ENCODE results near the gene COA8. TPM values are rescaled to one million over a fixed set of nuclear protein-coding genes. Genes with fewer than 3 reads are reported as not detected.

The COA8 gene
- polyA plus RNA-seq, 1 of the 3 experiments (the other 2 are of a cell fraction): 25.2 TPM

DNA sequence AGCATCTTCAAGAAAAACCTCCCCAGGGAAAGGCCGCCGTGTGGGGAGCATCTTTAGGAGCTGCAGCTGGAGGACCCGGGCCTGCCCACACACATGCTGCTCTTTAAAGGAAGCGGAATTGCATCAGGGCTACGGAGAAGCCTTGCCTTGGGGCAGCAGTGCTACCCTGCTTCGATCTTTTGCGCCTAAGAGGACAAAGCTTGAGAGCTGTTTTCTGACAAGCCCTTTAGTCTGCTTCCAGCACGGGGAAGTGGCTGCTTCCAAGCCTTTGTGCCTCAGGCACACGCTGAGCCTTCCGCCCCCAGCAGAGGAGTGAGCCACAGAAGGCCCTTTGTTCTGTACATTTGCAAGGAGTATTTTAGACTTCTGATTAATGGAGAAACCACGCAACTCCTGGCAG lies 31.5 kb downstream of the COA8 start:
- TF ChIP-seq, protein P1, sequence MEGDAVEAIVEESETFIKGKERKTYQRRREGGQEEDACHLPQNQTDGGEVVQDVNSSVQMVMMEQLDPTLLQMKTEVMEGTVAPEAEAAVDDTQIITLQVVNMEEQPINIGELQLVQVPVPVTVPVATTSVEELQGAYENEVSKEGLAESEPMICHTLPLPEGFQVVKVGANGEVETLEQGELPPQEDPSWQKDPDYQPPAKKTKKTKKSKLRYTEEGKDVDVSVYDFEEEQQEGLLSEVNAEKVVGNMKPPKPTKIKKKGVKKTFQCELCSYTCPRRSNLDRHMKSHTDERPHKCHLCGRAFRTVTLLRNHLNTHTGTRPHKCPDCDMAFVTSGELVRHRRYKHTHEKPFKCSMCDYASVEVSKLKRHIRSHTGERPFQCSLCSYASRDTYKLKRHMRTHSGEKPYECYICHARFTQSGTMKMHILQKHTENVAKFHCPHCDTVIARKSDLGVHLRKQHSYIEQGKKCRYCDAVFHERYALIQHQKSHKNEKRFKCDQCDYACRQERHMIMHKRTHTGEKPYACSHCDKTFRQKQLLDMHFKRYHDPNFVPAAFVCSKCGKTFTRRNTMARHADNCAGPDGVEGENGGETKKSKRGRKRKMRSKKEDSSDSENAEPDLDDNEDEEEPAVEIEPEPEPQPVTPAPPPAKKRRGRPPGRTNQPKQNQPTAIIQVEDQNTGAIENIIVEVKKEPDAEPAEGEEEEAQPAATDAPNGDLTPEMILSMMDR (IDR thresholded peaks at IDR 0.05): no peak
- TF ChIP-seq, protein P2, sequence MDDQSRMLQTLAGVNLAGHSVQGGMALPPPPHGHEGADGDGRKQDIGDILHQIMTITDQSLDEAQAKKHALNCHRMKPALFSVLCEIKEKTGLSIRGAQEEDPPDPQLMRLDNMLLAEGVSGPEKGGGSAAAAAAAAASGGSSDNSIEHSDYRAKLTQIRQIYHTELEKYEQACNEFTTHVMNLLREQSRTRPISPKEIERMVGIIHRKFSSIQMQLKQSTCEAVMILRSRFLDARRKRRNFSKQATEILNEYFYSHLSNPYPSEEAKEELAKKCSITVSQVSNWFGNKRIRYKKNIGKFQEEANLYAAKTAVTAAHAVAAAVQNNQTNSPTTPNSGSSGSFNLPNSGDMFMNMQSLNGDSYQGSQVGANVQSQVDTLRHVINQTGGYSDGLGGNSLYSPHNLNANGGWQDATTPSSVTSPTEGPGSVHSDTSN (IDR thresholded peaks at IDR 0.05): peak; percentile 42; the same call in 1 of the 2 replicates
- peak; percentile 11; the same call in 1 of the 2 replicates for TF ChIP-seq TCF12 (IDR thresholded peaks at IDR 0.05)
- TF ChIP-seq MEF2A (IDR thresholded peaks at IDR 0.05; ENCODE audit: borderline replicate concordance, low read depth): peak; percentile 32; the same call in 1 of the 2 replicates
- Histone ChIP-seq H3F3A (replicated peaks; ENCODE audit: insufficient read depth) (peaks cover 13% of the 10 kb centered on the region), H2AFZ (ENCODE audit: low read depth) (no peak overlapping the region), H3K9me2 (no peaks in the 10 kb centered on the region), H3K9me3 (no peaks in the 10 kb centered on the region), H3K36me3 (replicated peaks in 1 of 2; ENCODE audit: control insufficient read depth in 1 of 2, insufficient read depth in 2 of 2, low read length in 1 of 2) (peaks cover 0 to 1% of the 10 kb centered on the region in 2 experiments), H3K27ac (ENCODE audit: low read depth in 2 of 2, low read length in 1 of 2) (peak overlapping the region in 1 of 2 experiments; percentile 33; a peak in 2 of 4 replicates), H3K27me3 (ENCODE audit: insufficient read depth) (no peaks in the 10 kb centered on the region), H3K4me2 (peak overlapping the region; percentile 27; the same call in 1 of the 2 replicates), H3K4me1 (ENCODE audit: control insufficient read depth in 1 of 2, insufficient read depth in 2 of 2, low read depth in 1 of 2, low read length in 1 of 2) (peaks cover 0 to 34% of the 10 kb centered on the region in 2 experiments; a peak in 3 of 4 replicates), H3K9ac (no peak overlapping the region), H4K20me1 (ENCODE audit: insufficient read depth) (0 out of 2 replicates have a peak, but pooled peaks cover 6% of the 10 kb centered on the region), H3K4me3 (ENCODE audit: low read depth in 2 of 2, low read length in 1 of 2) (no peak overlapping the region), H3K79me2 (ENCODE audit: insufficient read depth) (no peaks in the 10 kb centered on the region)
- ChIA-PET CTCF (interaction anchor here (0.7 to 1.2 kb wide), 3 partner anchors 13 to 293 kb away, joined by 3 to 4 read pairs (median 3); no protein-coding TSS in a partner anchor), POLR2A (interaction anchor here (0.9 kb wide), 1 partner anchor 34 kb away, joined by 3 read pairs; the partner anchor contains the start of gene KLC1)
- DNase-seq: no peak
- 61% methylated on average over 8 of the region's 11 CpGs for WGBS (ENCODE audit: low lambda C conversion rate)

DNA sequence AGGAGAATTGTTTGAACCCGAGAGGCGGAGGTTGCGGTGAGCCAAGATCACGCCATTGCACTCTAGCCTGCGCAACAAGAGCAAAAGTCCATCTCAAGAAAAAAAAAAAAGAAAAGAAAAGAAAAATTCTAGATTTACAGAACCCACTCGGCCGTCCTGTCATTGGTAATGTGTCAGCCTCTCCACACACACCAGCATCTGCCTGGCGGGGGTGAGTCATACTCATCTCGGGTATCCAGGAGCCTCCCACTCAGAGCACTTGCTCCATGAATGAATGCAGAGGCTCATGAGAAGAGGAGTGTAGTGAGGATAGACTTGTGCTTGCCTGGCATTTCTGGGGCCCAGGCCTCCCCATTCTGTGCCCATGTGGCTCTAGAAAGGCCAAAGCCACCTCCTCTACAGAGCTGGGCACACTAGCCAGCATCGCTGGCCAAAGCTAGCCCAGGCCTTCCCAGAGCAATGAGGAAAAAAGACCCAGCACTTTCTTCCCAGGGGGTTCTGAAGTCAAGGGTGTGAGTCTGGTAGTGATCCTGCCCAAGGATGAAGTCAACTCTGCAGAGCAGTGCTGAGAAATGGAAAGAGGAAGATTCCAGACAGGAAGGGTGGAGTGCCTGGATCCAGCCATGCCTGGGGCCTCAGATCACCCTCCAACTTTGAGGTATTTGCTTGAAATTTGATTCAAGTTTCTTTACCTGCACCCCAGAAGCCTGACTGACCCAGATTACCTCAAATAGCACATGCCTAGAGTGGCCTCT lies 35.0 kb downstream of the COA8 start:
- no peak for DNase-seq
- CTCF ChIA-PET: no interaction called here
- Histone ChIP-seq H3K9me3 (no peaks in the 10 kb centered on the region), H3K4me2 (peak overlapping the region; percentile 57), H3F3A (replicated peaks; ENCODE audit: insufficient read depth) (peaks cover 10% of the 10 kb centered on the region), H3K36me3 (replicated peaks in 1 of 2; ENCODE audit: control insufficient read depth in 1 of 2, insufficient read depth in 2 of 2, low read length in 1 of 2) (no peaks in the 10 kb centered on the region), H3K4me3 (ENCODE audit: low read depth in 2 of 2, low read length in 1 of 2) (no peak overlapping the region), H4K20me1 (ENCODE audit: insufficient read depth) (0 out of 2 replicates have a peak, but pooled peaks cover 6% of the 10 kb centered on the region), H3K9ac (no peak overlapping the region), H3K27me3 (ENCODE audit: insufficient read depth) (no peaks in the 10 kb centered on the region), H3K4me1 (ENCODE audit: control insufficient read depth in 1 of 2, insufficient read depth in 2 of 2, low read depth in 1 of 2, low read length in 1 of 2) (peaks cover 0 to 34% of the 10 kb centered on the region in 2 experiments; a peak in 3 of 4 replicates), H3K27ac (ENCODE audit: low read depth in 2 of 2, low read length in 1 of 2) (no peak overlapping the region), H3K79me2 (ENCODE audit: insufficient read depth) (no peaks in the 10 kb centered on the region), H2AFZ (ENCODE audit: low read depth) (no peak overlapping the region), H3K9me2 (no peaks in the 10 kb centered on the region)
- WGBS (ENCODE audit: low lambda C conversion rate): 52% methylated on average over 10 of the region's 10 CpGs
- POLR2A ChIA-PET: no interaction called here
- TF ChIP-seq RAD21 (IDR thresholded peaks at IDR 0.05; ENCODE audit: low read length) (no peak), FOXJ3 (CRISPR knock-in tag; IDR thresholded peaks at IDR 0.05) (no peak), FOSL2 (IDR thresholded peaks at IDR 0.05; ENCODE audit: borderline replicate concordance, low read depth) (peak; percentile 93), YY1 (IDR thresholded peaks at IDR 0.05; ENCODE audit: low read depth) (no peak), EP300 (IDR thresholded peaks at IDR 0.05; ENCODE audit: borderline replicate concordance in 1 of 2, low read depth in 1 of 2, low read length in 1 of 2) (no peak), CHD2 (IDR thresholded peaks at IDR 0.05; ENCODE audit: low read length, partially characterized antibody) (no peak), RXRA (IDR thresholded peaks at IDR 0.05; ENCODE audit: borderline replicate concordance, low read depth) (no peak), TAF1 (IDR thresholded peaks at IDR 0.05; ENCODE audit: borderline replicate concordance, low read depth, low read length) (no peak), RFX5 (IDR thresholded peaks at IDR 0.05; ENCODE audit: low read length) (no peak), NRF1 (IDR thresholded peaks at IDR 0.05; ENCODE audit: low read depth, low read length) (no peak), TEAD4 (IDR thresholded peaks at IDR 0.05; ENCODE audit: borderline replicate concordance, insufficient read depth) (no peak), MXI1 (IDR thresholded peaks at IDR 0.05; ENCODE audit: low read depth, low read length) (no peak), TCF12 (IDR thresholded peaks at IDR 0.05) (peak; percentile 72; the same call in 1 of the 2 replicates), GABPA (IDR thresholded peaks at IDR 0.05; ENCODE audit: low read depth) (no peak)
- TF ChIP-seq, protein P3, sequence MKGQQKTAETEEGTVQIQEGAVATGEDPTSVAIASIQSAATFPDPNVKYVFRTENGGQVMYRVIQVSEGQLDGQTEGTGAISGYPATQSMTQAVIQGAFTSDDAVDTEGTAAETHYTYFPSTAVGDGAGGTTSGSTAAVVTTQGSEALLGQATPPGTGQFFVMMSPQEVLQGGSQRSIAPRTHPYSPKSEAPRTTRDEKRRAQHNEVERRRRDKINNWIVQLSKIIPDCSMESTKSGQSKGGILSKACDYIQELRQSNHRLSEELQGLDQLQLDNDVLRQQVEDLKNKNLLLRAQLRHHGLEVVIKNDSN (IDR thresholded peaks at IDR 0.05; ENCODE audit: borderline replicate concordance, low read depth): no peak
- TF ChIP-seq, protein P4, sequence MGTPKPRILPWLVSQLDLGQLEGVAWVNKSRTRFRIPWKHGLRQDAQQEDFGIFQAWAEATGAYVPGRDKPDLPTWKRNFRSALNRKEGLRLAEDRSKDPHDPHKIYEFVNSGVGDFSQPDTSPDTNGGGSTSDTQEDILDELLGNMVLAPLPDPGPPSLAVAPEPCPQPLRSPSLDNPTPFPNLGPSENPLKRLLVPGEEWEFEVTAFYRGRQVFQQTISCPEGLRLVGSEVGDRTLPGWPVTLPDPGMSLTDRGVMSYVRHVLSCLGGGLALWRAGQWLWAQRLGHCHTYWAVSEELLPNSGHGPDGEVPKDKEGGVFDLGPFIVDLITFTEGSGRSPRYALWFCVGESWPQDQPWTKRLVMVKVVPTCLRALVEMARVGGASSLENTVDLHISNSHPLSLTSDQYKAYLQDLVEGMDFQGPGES (IDR thresholded peaks at IDR 0.05; ENCODE audit: low read depth, low read length): no peak
- TF ChIP-seq, protein P2 (IDR thresholded peaks at IDR 0.05): peak; percentile 77
